ENCODE data around the gene PHF24.
"Not testable (repeated sequence)": the region's sequence is repeated elsewhere in the genome, so short reads cannot be mapped to it uniquely, and the experiment has no call there.

PHF24 gene

DNA sequence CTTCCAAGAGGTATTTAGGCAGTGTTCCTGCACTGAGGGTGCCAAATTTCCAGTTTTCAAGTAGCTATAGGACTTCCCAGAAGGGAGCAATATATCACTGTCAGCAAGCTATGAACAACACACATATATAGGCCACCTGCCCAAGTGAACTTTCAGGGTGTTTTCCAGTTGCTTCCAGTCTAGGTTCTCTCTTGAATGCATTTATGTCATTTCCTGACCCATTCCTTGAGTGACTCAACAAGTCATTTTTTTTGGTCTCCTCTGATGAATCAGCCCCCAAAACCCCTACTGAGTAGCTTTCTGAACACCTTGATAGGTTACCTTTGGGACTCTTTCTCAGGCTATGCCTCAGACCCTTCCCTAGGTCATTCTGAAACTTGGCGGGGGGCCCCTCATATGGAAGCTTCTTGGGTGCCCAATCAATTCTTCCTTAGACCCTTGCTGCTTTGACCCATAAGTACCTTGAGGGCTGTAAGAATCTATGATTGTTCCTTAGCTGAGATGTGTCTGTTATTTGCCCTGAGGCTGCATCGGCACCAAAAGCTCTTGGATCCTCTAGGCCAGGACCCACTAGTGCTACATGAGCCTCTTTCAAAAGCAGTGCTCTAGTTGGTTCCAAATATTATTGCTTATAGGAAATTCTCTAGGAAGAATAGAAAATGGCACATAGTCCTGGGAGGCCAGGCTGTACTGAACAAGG lies 43.9 kb downstream of the PHF24 start:
- peak; percentile 32 to 80 for DNase-seq (ENCODE audit: low read depth in 2 of 2)
- TF ChIP-seq, protein P1, sequence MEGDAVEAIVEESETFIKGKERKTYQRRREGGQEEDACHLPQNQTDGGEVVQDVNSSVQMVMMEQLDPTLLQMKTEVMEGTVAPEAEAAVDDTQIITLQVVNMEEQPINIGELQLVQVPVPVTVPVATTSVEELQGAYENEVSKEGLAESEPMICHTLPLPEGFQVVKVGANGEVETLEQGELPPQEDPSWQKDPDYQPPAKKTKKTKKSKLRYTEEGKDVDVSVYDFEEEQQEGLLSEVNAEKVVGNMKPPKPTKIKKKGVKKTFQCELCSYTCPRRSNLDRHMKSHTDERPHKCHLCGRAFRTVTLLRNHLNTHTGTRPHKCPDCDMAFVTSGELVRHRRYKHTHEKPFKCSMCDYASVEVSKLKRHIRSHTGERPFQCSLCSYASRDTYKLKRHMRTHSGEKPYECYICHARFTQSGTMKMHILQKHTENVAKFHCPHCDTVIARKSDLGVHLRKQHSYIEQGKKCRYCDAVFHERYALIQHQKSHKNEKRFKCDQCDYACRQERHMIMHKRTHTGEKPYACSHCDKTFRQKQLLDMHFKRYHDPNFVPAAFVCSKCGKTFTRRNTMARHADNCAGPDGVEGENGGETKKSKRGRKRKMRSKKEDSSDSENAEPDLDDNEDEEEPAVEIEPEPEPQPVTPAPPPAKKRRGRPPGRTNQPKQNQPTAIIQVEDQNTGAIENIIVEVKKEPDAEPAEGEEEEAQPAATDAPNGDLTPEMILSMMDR (IDR thresholded peaks at IDR 0.05; ENCODE audit: low read depth, low read length) = no peak
- no peak overlapping the region for H3K4me3 ChIP-seq (replicated peaks in 1 of 2; ENCODE audit: low read depth in 2 of 2, low read length in 2 of 2)

DNA sequence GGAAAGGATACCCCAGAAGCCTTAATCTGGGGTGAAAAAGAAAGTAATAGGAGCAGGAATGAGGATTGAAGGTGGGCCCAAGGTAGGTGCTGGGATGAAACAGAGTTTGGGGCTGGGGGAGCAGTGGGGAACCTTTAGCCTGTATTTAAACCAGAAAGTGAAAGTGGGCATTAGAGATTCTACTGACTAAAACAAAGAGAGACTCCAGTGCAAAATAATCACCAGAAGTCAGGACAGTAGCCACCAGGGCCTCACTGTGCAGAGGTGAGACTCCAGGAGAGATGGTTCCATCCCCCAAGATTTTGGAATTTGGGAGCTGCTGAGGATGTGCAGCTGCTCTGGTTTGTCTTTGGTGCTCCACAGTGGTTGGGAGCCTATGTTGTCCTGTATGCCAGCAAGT lies 44.5 kb downstream of the PHF24 start:
- H3K4me3 ChIP-seq (replicated peaks in 1 of 2; ENCODE audit: low read depth in 2 of 2, low read length in 2 of 2) = no peak overlapping the region
- no peak for DNase-seq (ENCODE audit: low read depth in 2 of 2)
- TF ChIP-seq, protein P1 (IDR thresholded peaks at IDR 0.05; ENCODE audit: low read depth, low read length) = no peak

DNA sequence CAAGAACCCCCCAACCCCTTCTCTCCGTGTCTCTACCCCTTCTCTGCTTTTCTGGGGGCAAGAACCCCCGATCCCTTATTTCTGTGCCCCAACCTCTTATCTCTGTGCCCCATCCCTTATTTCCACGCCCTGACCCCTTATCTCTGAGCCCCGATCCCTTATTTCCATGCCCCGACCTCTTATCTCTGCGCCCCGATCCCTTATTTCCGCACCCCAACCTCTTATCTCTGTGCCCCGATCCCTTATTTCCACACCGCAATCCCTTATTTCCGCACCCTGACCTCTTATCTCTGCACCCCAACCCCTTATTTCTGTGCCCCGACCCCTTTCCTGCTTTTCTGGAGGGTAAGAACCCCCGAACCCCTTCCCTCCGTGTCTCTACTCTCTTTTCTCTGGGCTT lies 46.2 kb downstream of the PHF24 start:
- DNase-seq (ENCODE audit: low read depth in 2 of 2) = not testable (repeated sequence)

DNA sequence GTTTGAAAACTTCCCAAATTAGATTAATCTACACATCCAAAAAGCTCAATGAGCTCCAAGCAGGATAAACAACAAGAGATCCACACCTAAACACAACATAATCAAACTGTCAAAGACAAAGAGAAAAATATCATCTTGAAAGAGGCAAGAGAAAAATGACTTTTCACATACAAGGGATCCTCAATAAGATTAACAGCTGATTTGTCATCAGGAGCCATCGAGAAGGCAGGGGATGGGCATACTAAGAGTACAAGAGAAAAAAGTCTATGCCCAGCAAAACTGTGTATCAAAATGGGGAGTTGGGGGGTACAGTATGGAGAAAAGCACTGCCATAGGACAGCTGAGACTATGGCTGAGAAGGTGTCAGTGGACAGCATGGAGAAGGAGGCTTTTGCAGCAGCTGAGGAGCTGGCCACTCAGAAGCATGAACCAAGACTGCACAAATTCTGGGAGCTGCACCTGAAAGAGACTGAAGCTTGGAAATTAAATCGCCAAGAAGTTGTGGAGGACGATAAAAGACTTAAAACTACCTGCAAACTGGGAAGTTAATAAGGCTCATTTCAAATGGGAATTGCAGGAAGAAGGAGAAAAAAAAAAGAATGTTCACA lies 52.4 kb downstream of the PHF24 start:
- TF ChIP-seq, protein P1 (IDR thresholded peaks at IDR 0.05; ENCODE audit: low read depth, low read length) = no peak
- no peak overlapping the region for H3K4me3 ChIP-seq (replicated peaks in 1 of 2; ENCODE audit: low read depth in 2 of 2, low read length in 2 of 2)
- no peak for DNase-seq (ENCODE audit: low read depth in 2 of 2)

More for the DNA sequence above, 46.2 kb downstream of the PHF24 start:
- H3K4me3 ChIP-seq (replicated peaks in 1 of 2; ENCODE audit: low read depth in 2 of 2, low read length in 2 of 2) = not testable (repeated sequence)

DNA sequence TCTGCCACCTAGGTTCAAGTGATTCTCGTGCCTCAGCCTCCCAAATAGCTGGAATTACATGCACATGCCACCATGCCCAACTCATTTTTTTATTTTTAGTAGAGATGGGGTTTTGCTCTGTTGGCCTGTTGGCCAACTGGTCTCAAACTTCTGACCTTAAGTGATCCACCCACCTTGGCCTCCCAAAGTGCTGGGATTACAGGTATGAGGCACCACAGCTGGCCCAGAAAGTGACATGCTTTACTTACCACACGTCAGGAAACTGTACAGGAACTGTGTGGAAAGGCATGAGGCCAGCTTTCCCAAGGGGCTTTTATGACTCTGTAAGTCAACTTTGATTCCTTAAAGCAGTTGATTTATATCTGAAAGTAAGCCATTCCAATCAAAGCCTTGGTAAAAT lies 56.4 kb downstream of the PHF24 start:
- no peak for DNase-seq (ENCODE audit: low read depth in 2 of 2)
- TF ChIP-seq, protein P1 (IDR thresholded peaks at IDR 0.05; ENCODE audit: low read depth, low read length) = no peak

DNA sequence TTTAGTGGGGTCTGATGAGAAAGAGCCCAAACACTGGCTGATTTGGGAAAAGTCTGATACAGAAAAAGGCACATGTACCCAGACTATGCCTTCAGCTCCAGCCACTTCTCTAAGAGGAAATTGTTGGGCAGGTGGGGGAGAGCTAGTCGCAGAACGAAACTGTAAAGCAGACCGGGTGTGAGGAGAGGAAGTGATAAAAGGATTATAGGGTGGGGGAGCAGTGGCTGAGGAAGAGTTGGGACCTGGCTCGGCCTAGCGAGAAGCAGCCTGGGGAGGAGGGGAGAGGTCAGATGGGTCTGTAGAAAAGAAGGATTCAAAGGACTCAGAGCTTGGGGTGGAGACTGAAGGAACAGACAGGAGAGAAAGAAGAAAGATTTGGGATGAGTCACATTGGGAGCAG lies 65.4 kb downstream of the PHF24 start:
- not testable (repeated sequence) for DNase-seq (ENCODE audit: low read depth in 2 of 2); H3K4me3 ChIP-seq (replicated peaks in 1 of 2; ENCODE audit: low read depth in 2 of 2, low read length in 2 of 2)

More for the DNA sequence above, 56.4 kb downstream of the PHF24 start:
- no peak overlapping the region for H3K4me3 ChIP-seq (replicated peaks in 1 of 2; ENCODE audit: low read depth in 2 of 2, low read length in 2 of 2)

DNA sequence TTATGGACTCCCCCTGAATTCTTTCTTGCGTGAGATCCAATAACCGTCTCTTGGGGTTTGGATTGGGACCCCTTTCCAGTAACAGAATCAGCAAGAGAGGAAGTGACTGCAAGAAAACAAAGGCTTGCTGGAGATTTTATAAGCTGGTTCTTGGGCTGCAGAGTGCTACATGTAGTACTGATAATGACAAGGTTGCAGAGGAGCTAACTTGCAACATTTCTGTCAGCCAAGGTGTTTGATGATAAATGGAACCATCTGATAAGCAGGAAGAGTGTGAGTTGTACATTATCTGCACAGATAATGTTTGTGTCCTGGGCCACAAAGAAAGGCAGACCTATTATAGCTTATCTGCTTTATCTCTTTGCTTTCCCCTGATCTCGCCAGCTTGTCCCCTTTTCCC lies 68.6 kb downstream of the PHF24 start:
- peak in 1 of 2 donors; percentile 50 for DNase-seq (ENCODE audit: low read depth in 2 of 2)
- H3K4me3 ChIP-seq (replicated peaks in 1 of 2; ENCODE audit: low read depth in 2 of 2, low read length in 2 of 2) = no peak overlapping the region
- TF ChIP-seq, protein P1 (IDR thresholded peaks at IDR 0.05; ENCODE audit: low read depth, low read length) = no peak

DNA sequence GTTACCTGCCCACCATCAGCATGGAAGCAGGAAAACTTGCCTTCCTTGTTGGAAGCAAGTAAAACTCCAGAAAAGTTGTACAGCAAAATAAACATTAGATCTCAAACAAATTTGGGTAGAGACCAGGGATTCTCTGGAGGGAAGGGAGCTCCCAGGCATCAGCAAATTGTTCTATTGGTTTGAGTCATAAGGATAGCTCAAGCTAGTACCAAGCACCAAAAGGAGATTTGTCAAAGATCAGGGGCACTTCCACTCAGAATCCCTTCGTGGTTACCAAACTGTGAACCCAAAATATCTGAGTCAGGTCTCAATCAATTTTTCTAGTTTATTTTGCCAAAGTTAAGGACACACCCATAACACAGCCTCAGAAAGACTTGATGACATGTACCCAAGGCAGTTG lies 69.3 kb downstream of the PHF24 start:
- no peak overlapping the region for H3K4me3 ChIP-seq (replicated peaks in 1 of 2; ENCODE audit: low read depth in 2 of 2, low read length in 2 of 2)
- TF ChIP-seq, protein P1 (IDR thresholded peaks at IDR 0.05; ENCODE audit: low read depth, low read length) = no peak
- no peak for DNase-seq (ENCODE audit: low read depth in 2 of 2)

Measured in cardiac fibroblast (primary cell).